Left ventricle myocardium inferior (tissue), 1 donor: ENCODE results near the gene KLHDC7B. TPM values are rescaled to one million over a fixed set of nuclear protein-coding genes. Genes with fewer than 3 reads are reported as not detected.
A peak's percentile ranks its signal among the peaks of the same experiment; 100 is the strongest.

Experiments used
- DNase-seq: peaks from one replicate; pipeline ENCODE4 v3.0.0-alpha.2; 2020
- H3K27ac ChIP-seq: fragments of 200-600 bp; replicated peaks from 2 replicates; pipeline ENCODE4 v1.8.0; 2021
- H3K27me3 ChIP-seq: fragments of 200-600 bp; 2 replicates; pipeline ENCODE4 v1.8.0; 2021; ENCODE audit warnings: low read depth
- H3K36me3 ChIP-seq: fragments of 200-600 bp; 2 replicates; pipeline ENCODE4 v1.8.0; 2021
- H3K4me1 ChIP-seq: fragments of 200-600 bp; 2 replicates; pipeline ENCODE4 v1.8.0; 2021
- H3K4me3 ChIP-seq: fragments of 200-600 bp; 2 replicates; pipeline ENCODE4 v1.8.0; 2021; ENCODE audit warnings: mild to moderate bottlenecking, moderate library complexity
- H3K9me3 ChIP-seq: fragments of 200-600 bp; replicated peaks from 2 replicates; pipeline ENCODE4 v1.8.0; 2021
- intact Hi-C: fragments of 100-400 bp; cut with micrococcal nuclease; formaldehyde crosslinking; loops from one replicate; pipeline ENCODE4 v1.11.0; 2022
- total RNA-seq: library from RNA; stranded (reverse); fragmentation: NEBNext Ultra II Directional; extraction: Animal tissue kit (Norgen Biotek cat#: 25700); gene quantifications from one replicate; pipeline ENCODE4 v1.2.1, GENCODE V29; 2021
- TF ChIP-seq, protein P1 (sequence below): fragments of 200-600 bp; IDR thresholded peaks from 2 replicates; pipeline ENCODE4 v1.8.0; 2021; ENCODE audit warnings: antibody characterized with exemption, mild to moderate bottlenecking, borderline replicate concordance
- donor health status: DM: no; HTN: yes; CAD: no; lungs with severe emphysema.

Gene KLHDC7B
- total RNA-seq, 1 donor from 2014 or later, result not detected

DNA sequence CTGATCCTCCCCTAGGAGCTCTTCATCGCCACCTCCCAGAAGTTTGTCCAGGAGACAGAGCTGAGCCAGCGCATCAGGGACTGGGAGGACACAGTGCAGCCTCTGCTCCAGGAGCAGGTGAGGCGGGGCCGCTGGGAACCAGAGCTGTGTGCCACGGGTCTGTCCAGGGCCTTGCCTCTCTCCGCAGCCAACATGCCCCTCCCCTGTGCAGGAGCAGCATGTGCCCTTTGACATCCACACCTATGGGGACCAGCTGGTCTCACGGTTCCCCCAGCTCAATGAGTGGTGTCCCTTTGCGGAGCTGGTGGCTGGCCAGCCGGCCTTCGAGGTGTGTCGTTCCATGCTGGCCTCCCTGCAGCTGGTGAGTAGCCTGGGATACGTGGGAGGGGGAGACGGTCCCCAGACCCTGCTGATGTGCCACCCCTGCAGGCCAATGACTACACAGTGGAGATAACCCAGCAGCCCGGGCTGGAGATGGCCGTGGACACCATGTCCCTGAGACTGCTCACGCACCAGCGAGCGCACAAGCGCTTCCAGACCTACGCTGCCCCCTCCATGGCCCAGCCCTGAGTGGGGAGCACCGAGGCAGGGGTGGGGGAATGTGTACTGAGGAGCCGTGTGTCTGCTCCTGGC lies 22.8 kb upstream of the KLHDC7B start:
- TF ChIP-seq, protein P1, sequence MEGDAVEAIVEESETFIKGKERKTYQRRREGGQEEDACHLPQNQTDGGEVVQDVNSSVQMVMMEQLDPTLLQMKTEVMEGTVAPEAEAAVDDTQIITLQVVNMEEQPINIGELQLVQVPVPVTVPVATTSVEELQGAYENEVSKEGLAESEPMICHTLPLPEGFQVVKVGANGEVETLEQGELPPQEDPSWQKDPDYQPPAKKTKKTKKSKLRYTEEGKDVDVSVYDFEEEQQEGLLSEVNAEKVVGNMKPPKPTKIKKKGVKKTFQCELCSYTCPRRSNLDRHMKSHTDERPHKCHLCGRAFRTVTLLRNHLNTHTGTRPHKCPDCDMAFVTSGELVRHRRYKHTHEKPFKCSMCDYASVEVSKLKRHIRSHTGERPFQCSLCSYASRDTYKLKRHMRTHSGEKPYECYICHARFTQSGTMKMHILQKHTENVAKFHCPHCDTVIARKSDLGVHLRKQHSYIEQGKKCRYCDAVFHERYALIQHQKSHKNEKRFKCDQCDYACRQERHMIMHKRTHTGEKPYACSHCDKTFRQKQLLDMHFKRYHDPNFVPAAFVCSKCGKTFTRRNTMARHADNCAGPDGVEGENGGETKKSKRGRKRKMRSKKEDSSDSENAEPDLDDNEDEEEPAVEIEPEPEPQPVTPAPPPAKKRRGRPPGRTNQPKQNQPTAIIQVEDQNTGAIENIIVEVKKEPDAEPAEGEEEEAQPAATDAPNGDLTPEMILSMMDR, result no peak
- H3K4me1 ChIP-seq, result peaks cover 44% of the 10 kb centered on the region
- H3K27me3 ChIP-seq, result no peaks in the 10 kb centered on the region
- no peak overlapping the region for H3K27ac ChIP-seq
- no peaks in the 10 kb centered on the region for H3K9me3 ChIP-seq
- no peak for DNase-seq
- intact Hi-C loops, result no loop called here
- peaks cover 61% of the 10 kb centered on the region for H3K36me3 ChIP-seq
- H3K4me3 ChIP-seq, result no peak overlapping the region

GRCh38 chr22:50523458-50523805 lies 22.3 kb upstream of the KLHDC7B start:
- Histone ChIP-seq H3K27ac (no peak overlapping the region), H3K9me3 (no peaks in the 10 kb centered on the region), H3K4me1 (peaks cover 48% of the 10 kb centered on the region), H3K36me3 (peaks cover 56% of the 10 kb centered on the region), H3K27me3 (no peaks in the 10 kb centered on the region), H3K4me3 (no peak overlapping the region)
- intact Hi-C loops, result no loop called here
- TF ChIP-seq, protein P1, result no peak
- DNase-seq, result no peak

GRCh38 chr22:50523806-50524675 lies 21.7 kb upstream of the KLHDC7B start:
- H3K4me3 ChIP-seq, result peak overlapping the region; percentile 79
- H3K36me3 ChIP-seq, result peaks cover 50% of the 10 kb centered on the region
- TF ChIP-seq, protein P1, result no peak
- peak overlapping the region; percentile 97 for H3K27ac ChIP-seq
- H3K9me3 ChIP-seq, result no peaks in the 10 kb centered on the region
- intact Hi-C loops, result no loop called here
- H3K27me3 ChIP-seq, result peaks cover under 1% of the 10 kb centered on the region
- no peak for DNase-seq
- peaks cover 54% of the 10 kb centered on the region for H3K4me1 ChIP-seq

- DNase-seq, result no peak
- Histone ChIP-seq H3K4me3 (peak overlapping the region; percentile 79), H3K27ac (peak overlapping the region; percentile 97), H3K9me3 (no peaks in the 10 kb centered on the region), H3K36me3 (peaks cover 43% of the 10 kb centered on the region), H3K27me3 (peaks cover 7% of the 10 kb centered on the region), H3K4me1 (peaks cover 61% of the 10 kb centered on the region)
- TF ChIP-seq, protein P1, result no peak
- intact Hi-C loops, result no loop called here
These were observed 21.0 kb upstream of the KLHDC7B start for GRCh38 chr22:50524676-50525103.

DNA sequence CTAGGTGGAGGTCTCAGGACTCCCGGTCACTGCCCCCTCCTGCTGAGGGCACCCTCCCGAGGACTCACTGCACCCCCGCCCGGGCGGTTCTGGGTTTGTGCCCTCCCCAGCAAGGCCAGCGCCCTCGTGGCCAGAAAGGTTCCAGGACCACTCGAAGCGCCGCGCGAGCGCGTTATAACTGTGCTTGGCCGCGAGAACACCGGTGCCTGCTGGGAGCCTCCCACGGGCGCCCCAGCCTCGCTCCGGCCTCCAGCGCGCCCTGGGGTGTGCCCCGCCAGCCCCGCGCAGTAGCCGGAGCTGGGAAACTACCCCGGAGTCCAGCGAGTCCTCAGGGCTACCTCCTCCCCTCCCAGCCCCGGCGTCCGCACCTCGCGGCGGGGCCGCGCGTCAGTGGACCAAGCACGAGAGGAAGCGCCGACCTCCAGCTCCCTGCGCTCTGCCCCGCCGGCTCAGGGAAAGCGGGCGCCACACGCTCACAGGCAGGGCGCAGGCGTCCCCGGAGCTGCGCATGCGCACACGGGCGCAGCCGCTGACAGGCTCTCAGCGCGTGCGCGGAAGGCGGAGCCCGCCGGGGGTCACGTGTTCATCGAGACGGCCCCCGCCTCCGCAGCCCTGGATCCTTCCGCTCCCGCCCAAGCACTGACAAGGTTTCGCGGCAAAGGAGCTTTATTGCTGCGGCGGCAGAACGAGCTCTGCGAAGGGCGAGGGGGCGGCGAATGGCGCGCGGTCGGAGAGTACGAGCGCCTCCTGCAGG lies 20.4 kb upstream of the KLHDC7B start, which contains the start of gene SCO2:
Gene SCO2 (minus strand): TSS at position 495 of the 754 bp plus-strand sequence. CDS start 1,187 bp downstream, outside the sequence.
- Histone ChIP-seq H3K4me3 (peak within 1 kb of the TSS; percentile 79), H3K4me1 (peaks cover 67% of the 10 kb centered on the region), H3K27me3 (peaks cover 13% of the 10 kb centered on the region), H3K36me3 (peaks cover 37% of the 10 kb centered on the region), H3K27ac (peak within 1 kb of the TSS; percentile 97), H3K9me3 (no peaks in the 10 kb centered on the region)
- intact Hi-C loops, result no loop called here
- TF ChIP-seq, protein P1, result peak; percentile 43
- DNase-seq, result peak; percentile 97
